CD14-positive monocyte (primary cell): ENCODE measurements around the gene ZNF467. TPM values are rescaled to one million over a fixed set of nuclear protein-coding genes. Genes with fewer than 3 reads are reported as not detected.
A peak's percentile ranks its signal among the peaks of the same experiment; 100 is the strongest.

ENCODE experiments used
- DNase-seq, 3 donors: peaks; one replicate each; pipeline ENCODE4 v3.0.0-alpha.2; 2011 to 2022
- H2AFZ ChIP-seq: 2 replicates; pipeline ENCODE4 v1.6.0; 2012; ENCODE audit warnings: mild to moderate bottlenecking, low read depth, low read length, inconsistent platforms; ENCODE audit not compliant: insufficient read depth, poor library complexity, severe bottlenecking
- H3K27ac ChIP-seq, 2 donors: 1 replicate in 1 of 2; 2 replicates in 1 of 2; pipeline ENCODE4 v1.5.1; 2012 to 2013; ENCODE audit warnings: low read length in 2 of 2, control low read depth in 1 of 2, inconsistent platforms in 1 of 2, low read depth in 1 of 2, mild to moderate bottlenecking in 1 of 2
- H3K27me3 ChIP-seq, 2 donors: one replicate each; pipeline versions ENCODE4 v1.6.0 to v1.6.1; 2011 to 2013; ENCODE audit warnings: low read length in 2 of 2; ENCODE audit not compliant: control insufficient read depth in 2 of 2, insufficient read depth in 2 of 2
- H3K36me3 ChIP-seq, 2 donors: replicated peaks in 1 of 2; 1 replicate in 1 of 2; 2 replicates in 1 of 2; pipeline versions ENCODE4 v1.5.1 to v1.6.1; 2012 to 2013; ENCODE audit warnings: low read length in 2 of 2, control low read depth in 1 of 2, inconsistent platforms in 1 of 2, mild to moderate bottlenecking in 1 of 2; ENCODE audit not compliant: insufficient read depth in 2 of 2, control insufficient read depth in 1 of 2
- H3K4me1 ChIP-seq, 2 donors: 1 replicate in 1 of 2; 2 replicates in 1 of 2; pipeline versions ENCODE4 v1.5.1 to v1.6.1; 2012 to 2013; ENCODE audit warnings: low read length in 2 of 2, control low read depth in 1 of 2, inconsistent platforms in 1 of 2, mild to moderate bottlenecking in 1 of 2, moderate library complexity in 1 of 2; ENCODE audit not compliant: insufficient read depth in 2 of 2, control insufficient read depth in 1 of 2
- H3K4me2 ChIP-seq: replicated peaks from 2 replicates; pipeline ENCODE3; 2012; ENCODE audit warnings: low read length, moderate library complexity, mild to moderate bottlenecking; ENCODE audit not compliant: poor library complexity, severe bottlenecking; ENCODE audit errors: extremely low read depth
- H3K4me3 ChIP-seq, 3 experiments: fragments of 200-600 bp in 1 of 3; sonication (generic) in 1 of 3; replicated peaks in 1 of 3; 1 replicate in 2 of 3; 2 replicates in 1 of 3; pipeline ENCODE4 v1.5.1; 2011 to 2013; ENCODE audit warnings: low read length in 3 of 3, mild to moderate bottlenecking in 3 of 3, control low read depth in 2 of 3, low read depth in 2 of 3, inconsistent platforms in 1 of 3, moderate library complexity in 1 of 3
- H3K79me2 ChIP-seq: 2 replicates; pipeline ENCODE4 v1.6.0; 2012; ENCODE audit warnings: mild to moderate bottlenecking, control low read depth, inconsistent platforms, low read length, moderate library complexity; ENCODE audit not compliant: insufficient read depth
- H3K9ac ChIP-seq: 2 replicates; pipeline ENCODE4 v1.6.0; 2017; ENCODE audit warnings: low read length, mild to moderate bottlenecking; ENCODE audit not compliant: insufficient read depth, poor library complexity, severe bottlenecking
- H3K9me3 ChIP-seq, 2 donors: replicated peaks in 1 of 2; 1 replicate in 1 of 2; 2 replicates in 1 of 2; pipeline versions ENCODE4 v1.5.1 to v1.6.1; 2012 to 2013; ENCODE audit warnings: low read length in 2 of 2, control low read depth in 1 of 2; ENCODE audit not compliant: control insufficient read depth in 1 of 2, insufficient read depth in 1 of 2
- H4K20me1 ChIP-seq: 2 replicates; pipeline ENCODE4 v1.6.0; 2012; ENCODE audit warnings: mild to moderate bottlenecking, low read length, control low read depth, moderate library complexity; ENCODE audit not compliant: insufficient read depth
- H3K27ac Mint-ChIP-seq, 7 donors: one replicate each; pipeline ENCODE4 v1.8.0; 2020; ENCODE audit warnings: mild to moderate bottlenecking in 7 of 7, mixed read lengths in 7 of 7, moderate library complexity in 6 of 7, inconsistent platforms in 2 of 7
- H3K27me3 Mint-ChIP-seq, 3 donors: one replicate each; pipeline ENCODE4 v1.8.0; 2021 to 2022; ENCODE audit warnings: low read depth in 3 of 3, mild to moderate bottlenecking in 3 of 3, mixed read lengths in 3 of 3, moderate library complexity in 3 of 3, inconsistent platforms in 1 of 3
- H3K36me3 Mint-ChIP-seq, 2 donors: one replicate each; pipeline ENCODE4 v1.8.0; 2020; ENCODE audit warnings: mixed read lengths in 2 of 2, inconsistent platforms in 1 of 2, mild to moderate bottlenecking in 1 of 2
- H3K4me1 Mint-ChIP-seq: one replicate; pipeline ENCODE4 v1.8.0; 2020; ENCODE audit warnings: mild to moderate bottlenecking, mixed read lengths
- H3K4me3 Mint-ChIP-seq, 2 donors: one replicate each; pipeline ENCODE4 v1.8.0; 2020; ENCODE audit warnings: mild to moderate bottlenecking in 2 of 2, mixed read lengths in 2 of 2, moderate library complexity in 1 of 2
- H3K9me3 Mint-ChIP-seq, 7 donors: one replicate each; pipeline ENCODE4 v1.8.0; 2020 to 2022; ENCODE audit warnings: mixed read lengths in 7 of 7, mild to moderate bottlenecking in 6 of 7, moderate library complexity in 6 of 7, inconsistent platforms in 2 of 7
- WGBS: methylation state at CpG from one replicate; pipeline ENCODE4 v1.1.5; 2013; ENCODE audit warnings: missing lambda C conversion rate; ENCODE audit not compliant: insufficient coverage; 5-methylcytosine and 5-hydroxymethylcytosine counted together
- intact Hi-C, 2 donors: fragments of 100-400 bp; cut with micrococcal nuclease; formaldehyde crosslinking; loops; one replicate each; pipeline versions ENCODE4 v1.15.0 to v1.15.1; 2023
- polyA plus RNA-seq, 3 donors: library from polyadenylated mRNA; depleted of rRNA in 1 of 3; unstranded in 2 of 3; stranded (reverse) in 1 of 3; fragments of 300-500 nt in 2 of 3; fragments of >200 nt in 1 of 3; fragmentation: Illumina TruSeq in 2 of 3; gene quantifications; 1 replicate in 2 of 3; 2 replicates in 1 of 3; pipeline ENCODE4 v1.2.3, GENCODE V29; 2012 to 2021
- TF ChIP-seq, protein P1 (sequence below): fragments of 200-600 bp; IDR thresholded peaks from one replicate; pipeline ENCODE4 v1.8.0; 2022; ENCODE audit warnings: antibody characterized with exemption, mild to moderate bottlenecking

The ZNF467 gene
- polyA plus RNA-seq, 3 donors = 43.4 to 100 (median 52.8) TPM

DNA sequence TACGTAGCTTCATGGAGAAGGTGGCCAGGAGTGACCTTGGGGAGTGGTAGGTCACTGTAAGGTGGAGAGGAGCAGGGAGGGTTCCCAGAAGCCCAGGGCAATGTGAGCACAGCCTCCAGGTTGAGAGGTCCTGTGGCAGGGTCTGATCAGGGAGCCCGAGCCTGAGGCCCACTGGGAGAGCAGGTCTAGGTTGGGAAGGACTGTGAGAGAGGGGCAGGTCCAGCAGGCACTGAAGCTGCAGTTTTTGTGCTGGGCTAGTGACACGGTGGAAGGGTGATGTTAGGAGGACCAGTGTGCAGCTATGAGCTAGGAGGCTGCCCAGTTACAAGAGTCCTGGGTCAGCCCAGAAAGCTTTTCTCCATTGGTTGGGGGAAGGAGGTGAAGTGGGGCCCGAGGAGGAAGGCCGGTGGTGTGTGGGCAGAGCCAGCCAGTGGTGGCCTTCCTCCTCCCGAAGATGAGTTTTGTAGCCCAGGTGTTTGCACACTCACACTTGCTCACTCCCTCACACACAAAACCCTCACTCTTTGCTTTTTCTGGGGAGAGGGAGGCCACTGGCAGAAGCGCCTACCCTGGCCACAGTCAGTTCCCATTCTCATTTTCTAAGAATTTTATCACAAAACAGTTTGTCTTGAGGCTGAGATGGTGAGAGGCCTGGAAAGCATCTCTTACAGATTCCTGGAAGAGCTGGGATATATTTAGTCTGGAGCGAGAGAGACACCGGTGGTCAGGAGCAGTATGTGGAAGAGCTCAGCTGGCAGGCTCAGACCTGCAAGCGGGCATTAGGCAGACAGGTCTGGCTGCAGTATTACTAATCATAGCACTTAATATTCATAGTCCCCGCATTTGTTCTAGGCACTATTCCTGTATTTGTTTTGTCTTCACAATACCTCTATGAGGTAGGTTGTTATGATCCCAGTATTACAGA is 57.1 kb downstream of the ZNF467 start:
- Histone ChIP-seq H2AFZ (no peak overlapping the region), H3K9me3 (peaks cover 19 to 22% of the 10 kb centered on the region in 2 donors), H3K27me3 (peaks cover 0 to 14% of the 10 kb centered on the region in 2 donors), H3K4me1 (peaks cover 15 to 19% of the 10 kb centered on the region in 2 donors), H3K27ac (no peak overlapping the region), H4K20me1 (no peaks in the 10 kb centered on the region), H3K4me3 (no peak overlapping the region), H3K9ac (no peak overlapping the region), H3K79me2 (peaks cover 2% of the 10 kb centered on the region), H3K36me3 (peaks cover 0 to 5% of the 10 kb centered on the region in 2 donors), H3K4me2 (peak overlapping the region; percentile 90)
- Mint-ChIP-seq H3K4me3 (peak overlapping the region in 1 of 2 donors; percentile 42), H3K9me3 (peaks cover 15 to 28% (median 24%) of the 10 kb centered on the region in 7 donors), H3K27me3 (peaks cover 3 to 17% (median 7%) of the 10 kb centered on the region in 3 donors), H3K4me1 (peaks cover 22% of the 10 kb centered on the region), H3K27ac (peak overlapping the region in 3 of 7 donors; percentile 16 to 26 (median 24)), H3K36me3 (peaks cover 3 to 19% of the 10 kb centered on the region in 2 donors)
- 92% methylated on average over 1 of the region's 11 CpGs for WGBS
- intact Hi-C loops = loop anchor here in 1 of 2 donors (5.0 kb wide), 1 partner anchor 121 kb away; the partner anchor contains the start of gene ZNF862
- no peak for DNase-seq
- TF ChIP-seq, protein P1, sequence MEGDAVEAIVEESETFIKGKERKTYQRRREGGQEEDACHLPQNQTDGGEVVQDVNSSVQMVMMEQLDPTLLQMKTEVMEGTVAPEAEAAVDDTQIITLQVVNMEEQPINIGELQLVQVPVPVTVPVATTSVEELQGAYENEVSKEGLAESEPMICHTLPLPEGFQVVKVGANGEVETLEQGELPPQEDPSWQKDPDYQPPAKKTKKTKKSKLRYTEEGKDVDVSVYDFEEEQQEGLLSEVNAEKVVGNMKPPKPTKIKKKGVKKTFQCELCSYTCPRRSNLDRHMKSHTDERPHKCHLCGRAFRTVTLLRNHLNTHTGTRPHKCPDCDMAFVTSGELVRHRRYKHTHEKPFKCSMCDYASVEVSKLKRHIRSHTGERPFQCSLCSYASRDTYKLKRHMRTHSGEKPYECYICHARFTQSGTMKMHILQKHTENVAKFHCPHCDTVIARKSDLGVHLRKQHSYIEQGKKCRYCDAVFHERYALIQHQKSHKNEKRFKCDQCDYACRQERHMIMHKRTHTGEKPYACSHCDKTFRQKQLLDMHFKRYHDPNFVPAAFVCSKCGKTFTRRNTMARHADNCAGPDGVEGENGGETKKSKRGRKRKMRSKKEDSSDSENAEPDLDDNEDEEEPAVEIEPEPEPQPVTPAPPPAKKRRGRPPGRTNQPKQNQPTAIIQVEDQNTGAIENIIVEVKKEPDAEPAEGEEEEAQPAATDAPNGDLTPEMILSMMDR = no peak

DNA sequence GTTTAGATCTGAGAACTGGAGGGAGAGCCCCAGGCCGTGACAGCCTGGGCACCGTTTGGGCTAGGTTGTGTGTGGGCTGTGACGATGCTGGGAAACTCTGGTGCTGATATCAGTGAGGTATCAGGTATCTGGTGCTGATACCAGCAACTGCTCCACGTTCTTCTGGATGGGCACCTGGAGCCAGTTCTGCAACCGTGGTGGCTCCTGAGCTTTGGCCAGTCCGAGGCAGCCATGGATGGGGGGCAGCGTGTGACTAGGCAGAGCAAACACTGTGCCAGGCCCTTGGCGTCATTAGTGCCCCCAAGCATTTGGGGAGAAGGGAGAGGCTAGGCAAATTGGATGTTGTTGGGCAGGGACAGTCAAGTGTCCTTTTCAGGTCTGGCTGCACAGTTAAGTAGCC is 57.9 kb downstream of the ZNF467 start:
- Histone ChIP-seq H4K20me1 (no peaks in the 10 kb centered on the region), H3K4me3 (peak overlapping the region in 2 of 3 experiments; percentile 58 to 85), H3K79me2 (peaks cover 2% of the 10 kb centered on the region), H3K4me1 (peaks cover 15 to 19% of the 10 kb centered on the region in 2 donors), H3K27ac (no peak overlapping the region), H3K36me3 (no peaks in the 10 kb centered on the region), H3K9me3 (peaks cover 24 to 30% of the 10 kb centered on the region in 2 donors), H2AFZ (peak overlapping the region; percentile 98), H3K9ac (peak overlapping the region; percentile 46), H3K4me2 (peak overlapping the region; percentile 90), H3K27me3 (peaks cover 0 to 14% of the 10 kb centered on the region in 2 donors)
- WGBS = 61% methylated on average over 7 of the region's 8 CpGs
- Mint-ChIP-seq H3K9me3 (peaks cover 21 to 36% (median 32%) of the 10 kb centered on the region in 7 donors), H3K4me1 (peaks cover 22% of the 10 kb centered on the region), H3K36me3 (peaks cover 0 to 17% of the 10 kb centered on the region in 2 donors), H3K4me3 (peak overlapping the region; percentile 81 to 89), H3K27ac (peak overlapping the region in 4 of 7 donors; percentile 16 to 81 (median 48)), H3K27me3 (peaks cover 3 to 17% (median 7%) of the 10 kb centered on the region in 3 donors)
- TF ChIP-seq, protein P1 = no peak
- intact Hi-C loops = loop anchor here in 1 of 2 donors (5.0 kb wide), 1 partner anchor 122 kb away; the partner anchor contains the start of gene ZNF862
- no peak for DNase-seq
